ENCODE results near the gene CYB5RL. TPM values are rescaled to one million over a fixed set of nuclear protein-coding genes. Genes with fewer than 3 reads are reported as not detected.
"Not testable (repeated sequence)": the region's sequence is repeated elsewhere in the genome, so short reads cannot be mapped to it uniquely, and the experiment has no call there.

Gene CYB5RL
- total and polyA plus RNA-seq, 10 donors, result 1.3 to 15.1 (median 8.9) TPM

- H3K9me3 ChIP-seq, result no peaks in the 10 kb centered on the region
- intact Hi-C loops (cut with DNase I; ENCODE audit: low total_unique reads), result no loop called here
- H3K4me3 ChIP-seq, result no peak overlapping the region
- DNase-seq, result no peak
- H3K27ac ChIP-seq, result no peak overlapping the region
- peaks cover 10 to 100% (median 96%) of the 10 kb centered on the region in 6 donors for H3K36me3 ChIP-seq
- no peak for TF ChIP-seq POLR2AphosphoS5 (IDR thresholded peaks at IDR 0.05)
- no peak for TF ChIP-seq POLR2A (IDR thresholded peaks at IDR 0.05)
- TF ChIP-seq, protein P1, sequence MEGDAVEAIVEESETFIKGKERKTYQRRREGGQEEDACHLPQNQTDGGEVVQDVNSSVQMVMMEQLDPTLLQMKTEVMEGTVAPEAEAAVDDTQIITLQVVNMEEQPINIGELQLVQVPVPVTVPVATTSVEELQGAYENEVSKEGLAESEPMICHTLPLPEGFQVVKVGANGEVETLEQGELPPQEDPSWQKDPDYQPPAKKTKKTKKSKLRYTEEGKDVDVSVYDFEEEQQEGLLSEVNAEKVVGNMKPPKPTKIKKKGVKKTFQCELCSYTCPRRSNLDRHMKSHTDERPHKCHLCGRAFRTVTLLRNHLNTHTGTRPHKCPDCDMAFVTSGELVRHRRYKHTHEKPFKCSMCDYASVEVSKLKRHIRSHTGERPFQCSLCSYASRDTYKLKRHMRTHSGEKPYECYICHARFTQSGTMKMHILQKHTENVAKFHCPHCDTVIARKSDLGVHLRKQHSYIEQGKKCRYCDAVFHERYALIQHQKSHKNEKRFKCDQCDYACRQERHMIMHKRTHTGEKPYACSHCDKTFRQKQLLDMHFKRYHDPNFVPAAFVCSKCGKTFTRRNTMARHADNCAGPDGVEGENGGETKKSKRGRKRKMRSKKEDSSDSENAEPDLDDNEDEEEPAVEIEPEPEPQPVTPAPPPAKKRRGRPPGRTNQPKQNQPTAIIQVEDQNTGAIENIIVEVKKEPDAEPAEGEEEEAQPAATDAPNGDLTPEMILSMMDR (IDR thresholded peaks at IDR 0.05 in 8 of 11, conservative IDR thresholded peaks at IDR 0.05 in 3 of 11), result no peak
- no peaks in the 10 kb centered on the region for H3K27me3 ChIP-seq (replicated peaks in 1 of 7)
- 45 to 70% (median 67%) methylated on average over 1 of the region's 1 CpG; no CpG with 5 or more reads in 1 of the 5 donors for WGBS, 5 donors
- peaks cover 0 to 6% (median 0%) of the 10 kb centered on the region in 6 donors for H3K4me1 ChIP-seq
Measured at GRCh38 chr1:54212872-54213271, 13.0 kb upstream of the CYB5RL start.

DNA sequence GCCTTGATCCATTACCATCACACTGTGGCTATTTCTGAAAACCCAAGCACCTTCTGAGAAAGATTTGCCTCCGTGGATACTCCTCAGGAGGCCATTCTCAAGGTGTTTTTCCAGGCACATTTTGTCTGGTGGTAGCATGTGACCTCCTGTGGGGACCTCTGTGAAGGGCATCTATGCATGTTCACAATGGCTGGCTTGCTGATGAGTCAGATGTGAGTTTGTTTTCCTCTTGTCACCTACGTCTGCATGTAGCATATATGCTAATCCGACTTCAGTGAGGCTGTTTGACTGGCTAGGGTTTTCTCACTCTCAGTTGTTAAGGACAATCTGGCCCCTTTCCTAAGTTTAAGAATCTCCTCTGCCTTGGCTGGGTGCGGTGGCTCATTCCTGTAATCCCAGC lies 8.1 kb upstream of the CYB5RL start:
- H3K9me3 ChIP-seq; DNase-seq; H3K4me3 ChIP-seq; H3K27ac ChIP-seq; H3K27me3 ChIP-seq (replicated peaks in 1 of 7); intact Hi-C loops (cut with DNase I; ENCODE audit: low total_unique reads): not testable (repeated sequence)
- H3K36me3 ChIP-seq, result peaks cover 7 to 96% (median 81%) of the 10 kb centered on the region in 6 donors
- WGBS, 5 donors, result 61 to 81% (median 70%) methylated on average over 4 of the region's 4 CpGs
- H3K4me1 ChIP-seq, result peaks cover 0 to 11% (median 1%) of the 10 kb centered on the region in 6 donors

- TF ChIP-seq, protein P1 (IDR thresholded peaks at IDR 0.05 in 8 of 11, conservative IDR thresholded peaks at IDR 0.05 in 3 of 11), result no peak
- TF ChIP-seq POLR2A (IDR thresholded peaks at IDR 0.05) (no peak), POLR2AphosphoS5 (IDR thresholded peaks at IDR 0.05) (no peak)
- peaks cover 4 to 96% (median 75%) of the 10 kb centered on the region in 6 donors for H3K36me3 ChIP-seq
- DNase-seq, result no peak
- H3K4me3 ChIP-seq, result no peak overlapping the region
- WGBS, 5 donors, result 6 to 78% (median 41%) methylated on average over 1 of the region's 1 CpG
- intact Hi-C loops (cut with DNase I; ENCODE audit: low total_unique reads), result no loop called here
- peaks cover 0 to 17% (median 6%) of the 10 kb centered on the region in 6 donors for H3K4me1 ChIP-seq
- H3K27ac ChIP-seq, result no peak overlapping the region
- H3K9me3 ChIP-seq, result no peaks in the 10 kb centered on the region
- H3K27me3 ChIP-seq (replicated peaks in 1 of 7), result no peaks in the 10 kb centered on the region
Measured at GRCh38 chr1:54207287-54207686, 7.5 kb upstream of the CYB5RL start.

GRCh38 chr1:54204199-54204598 lies 4.4 kb upstream of the CYB5RL start:
- Histone ChIP-seq H3K27ac (no peak overlapping the region), H3K4me3 (no peak overlapping the region), H3K9me3 (no peaks in the 10 kb centered on the region), H3K27me3 (replicated peaks in 1 of 7) (no peaks in the 10 kb centered on the region), H3K4me1 (peaks cover 11 to 44% (median 30%) of the 10 kb centered on the region in 6 donors), H3K36me3 (peaks cover 0 to 68% (median 44%) of the 10 kb centered on the region in 6 donors)
- intact Hi-C loops (cut with DNase I; ENCODE audit: low total_unique reads), result no loop called here
- whole genome bisulfite sequencing, 5 donors, result 76 to 89% (median 81%) methylated on average over 7 of the region's 7 CpGs
- TF ChIP-seq POLR2A (IDR thresholded peaks at IDR 0.05), result no peak
- no peak for TF ChIP-seq POLR2AphosphoS5 (IDR thresholded peaks at IDR 0.05)
- TF ChIP-seq, protein P1 (IDR thresholded peaks at IDR 0.05 in 8 of 11, conservative IDR thresholded peaks at IDR 0.05 in 3 of 11), result no peak
- no peak for DNase-seq
